ENCODE results near the gene APCDD1. TPM values are rescaled to one million over a fixed set of nuclear protein-coding genes. Genes with fewer than 3 reads are reported as not detected.

APCDD1 gene
- total and polyA plus RNA-seq, 10 donors = 0.93 to 11.8 (median 5.6) TPM

Other genes starting within 250 kb of the APCDD1 start
- gene NAPG, start 71.4 kb downstream of the APCDD1 start, total RNA-seq = 10 to 100 TPM; 26.9 to 44.8 (median 33.9) TPM
- gene NAPG, start 71.4 kb downstream of the APCDD1 start, polyA plus RNA-seq = 10 to 100 TPM in 1 of 3 donors, 1 to 10 TPM in 2; 8.9 to 12.3 (median 9.4) TPM

All from spleen (tissue), 10 donors.